Fibroblast of upper back skin (primary cell): ENCODE measurements around the gene RMND5B.

Source experiments
- DNase-seq: peaks from one replicate; pipeline ENCODE4 v3.0.0-alpha.2; 2013

The RMND5B gene

GRCh38 chr5:178136990-178137389 is 6.2 kb downstream of the RMND5B start:
- DNase-seq, result no peak

- no peak for DNase-seq
Measured at GRCh38 chr5:178137991-178138390, 7.2 kb downstream of the RMND5B start.

- DNase-seq, result no peak
Measured at GRCh38 chr5:178141550-178141949, 10.7 kb downstream of the RMND5B start.

- no peak for DNase-seq
Measured at GRCh38 chr5:178142642-178143041, 11.8 kb downstream of the RMND5B start.

- DNase-seq, result no peak
Measured at GRCh38 chr5:178143246-178143645, 12.4 kb downstream of the RMND5B start.

- peak; percentile 30 for DNase-seq
Measured at GRCh38 chr5:178143901-178144300, 13.1 kb downstream of the RMND5B start.

GRCh38 chr5:178145965-178146820 is 15.4 kb downstream of the RMND5B start:
- DNase-seq, result peak; percentile 28

GRCh38 chr5:178147406-178147805 is 16.6 kb downstream of the RMND5B start:
- DNase-seq, result no peak

- DNase-seq, result no peak
Measured at GRCh38 chr5:178149199-178149932, 18.6 kb downstream of the RMND5B start.

GRCh38 chr5:178150977-178151734 is 20.3 kb downstream of the RMND5B start:
- no peak for DNase-seq

GRCh38 chr5:178152491-178153444 is 22.0 kb downstream of the RMND5B start:
- DNase-seq, result no peak

GRCh38 chr5:178153530-178154340 is 22.9 kb downstream of the RMND5B start, which contains the start of gene NHP2:
Gene NHP2 (minus strand): TSS chr5:178153885. CDS start chr5:178153817, 68 bp downstream.
- DNase-seq, result peak; percentile 99

- DNase-seq, result no peak
Measured at GRCh38 chr5:178155065-178155464, 24.3 kb downstream of the RMND5B start.

- no peak for DNase-seq
Measured at GRCh38 chr5:178160176-178160575, 29.4 kb downstream of the RMND5B start.

- no peak for DNase-seq
Measured at GRCh38 chr5:178162481-178162880, 31.7 kb downstream of the RMND5B start.

GRCh38 chr5:178163772-178164735 is 33.2 kb downstream of the RMND5B start:
- DNase-seq, result peak; percentile 62

- DNase-seq, result no peak
Measured at GRCh38 chr5:178165581-178165980, 34.8 kb downstream of the RMND5B start.

- DNase-seq, result no peak
Measured at GRCh38 chr5:178170455-178170854, 39.6 kb downstream of the RMND5B start.

- no peak for DNase-seq
Measured at GRCh38 chr5:178174456-178174855, 43.6 kb downstream of the RMND5B start.

- no peak for DNase-seq
Measured at GRCh38 chr5:178176791-178177190, 46.0 kb downstream of the RMND5B start.
